Activated T-cell treated with anti-CD3 and anti-CD28 coated beads for 24 hours (primary cell): ENCODE measurements around the gene CLK2.
"Not testable (repeated sequence)": the region's sequence is repeated elsewhere in the genome, so short reads cannot be mapped to it uniquely, and the experiment has no call there.

ENCODE experiments used
- DNase-seq: peaks from one replicate; pipeline ENCODE4 v3.0.0-alpha.2; 2020; ENCODE audit warnings: low read depth

The CLK2 gene

GRCh38 chr1:155266553-155266952, 6.8 kb downstream of the CLK2 start:
- DNase-seq, result no peak

DNA sequence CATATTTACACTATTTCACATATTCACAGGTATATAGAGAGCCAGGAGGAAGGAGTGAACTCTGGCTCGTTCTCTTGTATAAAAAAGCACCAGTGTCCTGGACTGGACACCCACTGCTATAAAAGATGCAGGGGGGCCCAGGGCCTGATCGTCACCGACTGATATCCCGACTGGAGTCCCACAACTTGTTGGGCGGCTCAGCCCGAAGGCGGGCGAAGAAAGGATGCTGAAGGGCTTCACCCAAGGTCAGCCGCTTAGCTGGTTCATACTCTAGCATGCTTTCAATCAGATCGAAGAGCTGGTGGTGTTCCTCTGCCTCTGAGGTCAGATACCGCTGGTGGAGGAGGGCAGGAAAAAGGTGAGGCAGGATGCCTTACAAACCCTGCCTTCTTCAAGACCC, 10.2 kb downstream of the CLK2 start:
- DNase-seq, result no peak

DNA sequence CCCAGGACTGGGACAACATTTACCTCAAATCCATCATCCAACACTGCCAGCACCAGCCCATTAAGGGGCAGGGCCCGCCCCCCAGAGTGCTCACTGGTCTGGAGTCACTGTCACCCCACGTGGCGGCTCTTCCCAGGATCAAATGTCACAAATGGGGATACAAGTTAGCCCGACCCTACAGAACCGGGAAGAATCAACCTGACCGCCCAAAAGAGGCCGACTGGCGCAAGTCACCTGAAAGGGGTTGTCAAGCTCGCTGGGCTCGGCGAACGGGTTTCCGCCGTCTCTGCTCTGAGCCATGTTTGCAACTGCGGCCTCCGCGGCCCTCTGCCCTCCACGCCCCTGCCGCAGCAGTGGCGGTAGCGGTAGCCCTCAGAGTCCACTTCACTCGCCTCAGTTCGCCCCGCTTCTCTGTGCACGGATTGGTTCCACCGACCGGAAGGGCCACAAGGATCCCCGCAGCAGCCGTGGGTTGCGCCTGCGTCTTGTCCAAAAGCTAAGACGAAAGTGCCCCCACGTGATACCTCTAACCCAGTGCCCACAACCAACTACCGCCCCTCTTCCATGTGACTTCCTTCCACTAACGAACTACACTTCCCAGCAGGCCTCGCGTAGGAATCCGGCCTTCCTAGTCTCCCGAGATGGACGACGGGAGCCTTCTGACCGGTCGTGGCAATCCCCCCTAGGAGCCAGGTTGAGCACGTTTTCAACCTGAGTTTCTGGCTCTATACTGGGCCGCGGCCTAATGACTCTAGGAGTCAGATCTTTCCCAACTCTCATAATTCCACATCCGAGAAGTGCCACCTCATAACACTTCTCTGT, 11.2 kb downstream of the CLK2 start, which contains the start of gene SCAMP3:
SCAMP3 (minus strand) TSS at position 509 of the 822 bp plus-strand sequence; CDS start at position 300, 209 bp downstream.
- DNase-seq, result peak; percentile 88

DNA sequence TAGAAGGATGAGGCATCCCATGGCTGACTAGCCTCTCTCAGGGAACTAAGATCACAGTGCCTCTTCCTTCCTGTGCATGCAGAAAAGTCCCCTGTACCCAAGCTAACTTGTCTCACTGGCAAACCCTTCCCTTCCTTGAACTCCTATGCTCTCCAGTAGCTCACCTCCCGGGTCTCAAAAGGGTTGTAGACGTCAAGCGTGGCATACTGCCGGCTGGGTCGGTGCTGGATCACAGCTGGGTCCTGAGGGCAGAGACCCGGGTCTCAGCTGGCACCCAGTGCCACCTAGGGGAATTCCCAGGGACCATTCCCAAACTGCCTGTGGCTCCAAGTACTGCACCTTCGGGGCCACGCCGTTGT, 11.8 kb downstream of the CLK2 start:
- no peak for DNase-seq

GRCh38 chr1:155260276-155260675, 13.0 kb downstream of the CLK2 start:
- DNase-seq, result no peak

GRCh38 chr1:155256058-155256852, 17.0 kb downstream of the CLK2 start:
- DNase-seq, result no peak

DNA sequence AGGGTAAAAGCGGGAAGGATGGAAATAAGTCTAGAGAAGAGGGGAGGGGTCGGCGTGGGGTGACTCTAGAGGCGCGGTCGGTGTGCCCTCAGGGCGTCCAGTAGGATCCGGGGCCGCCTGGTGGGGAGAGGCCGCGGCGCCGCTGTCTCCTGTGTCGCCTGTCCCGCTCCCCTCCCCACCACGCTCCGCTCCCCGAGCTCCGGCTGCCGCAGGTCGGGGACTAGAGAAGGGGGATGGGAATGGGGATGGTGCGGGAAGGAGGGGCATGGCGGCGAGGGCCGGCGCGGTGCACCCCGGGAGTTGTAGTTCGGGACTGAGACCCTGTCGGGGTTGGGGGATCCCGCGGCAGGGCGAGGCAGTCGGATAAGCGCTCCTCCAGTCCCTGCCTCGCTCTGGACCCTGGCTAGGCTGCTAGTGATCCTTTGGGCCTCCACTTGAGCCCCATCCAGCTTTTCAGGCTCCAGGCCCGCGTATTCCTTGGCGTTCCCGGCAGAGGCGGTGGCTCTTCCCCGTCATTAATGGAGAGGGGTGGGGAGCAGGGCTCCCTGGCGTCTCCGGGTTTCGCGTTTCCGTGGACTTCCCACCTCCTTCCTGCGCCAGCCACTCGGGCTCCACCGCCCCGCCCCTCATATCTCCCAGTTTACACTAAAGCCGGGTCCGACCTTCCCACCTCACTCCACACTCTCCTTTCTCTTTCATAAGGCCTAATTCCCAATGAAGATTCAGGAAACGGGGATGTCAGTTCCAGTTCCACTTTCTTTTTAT, 17.9 kb downstream of the CLK2 start, which contains the start of gene ENTREP3:
ENTREP3 (minus strand) TSS at position 241 of the 765 bp plus-strand sequence. CDS start 606 bp downstream, outside the sequence.
- DNase-seq, result peak; percentile 74

DNA sequence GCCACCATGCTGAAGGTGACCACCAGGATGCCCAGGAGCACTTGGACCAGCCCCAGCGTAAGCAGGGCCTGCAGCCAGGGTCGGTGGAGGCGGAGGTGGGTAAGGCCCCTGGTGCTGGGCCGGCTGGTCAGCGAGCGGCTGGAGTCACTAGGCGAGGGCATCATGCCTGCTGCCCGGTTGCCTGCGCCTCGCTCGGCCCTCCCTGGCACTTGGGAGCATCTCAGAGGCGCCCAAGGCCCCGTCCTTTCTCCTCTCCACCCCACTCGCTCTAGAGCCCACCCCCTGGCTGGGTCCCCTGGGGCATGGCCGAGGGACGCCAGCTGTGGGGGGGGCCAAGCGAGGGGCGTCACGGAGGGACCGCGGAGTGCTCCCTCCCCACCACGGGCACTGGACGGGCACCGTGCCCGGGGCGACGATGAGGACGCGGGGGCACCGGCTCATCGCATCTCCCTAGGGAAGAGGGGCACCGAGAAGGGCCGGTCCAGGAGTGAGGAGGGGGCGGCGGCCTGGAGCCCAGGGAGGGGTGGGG, 18.5 kb downstream of the CLK2 start:
- DNase-seq, result no peak

DNA sequence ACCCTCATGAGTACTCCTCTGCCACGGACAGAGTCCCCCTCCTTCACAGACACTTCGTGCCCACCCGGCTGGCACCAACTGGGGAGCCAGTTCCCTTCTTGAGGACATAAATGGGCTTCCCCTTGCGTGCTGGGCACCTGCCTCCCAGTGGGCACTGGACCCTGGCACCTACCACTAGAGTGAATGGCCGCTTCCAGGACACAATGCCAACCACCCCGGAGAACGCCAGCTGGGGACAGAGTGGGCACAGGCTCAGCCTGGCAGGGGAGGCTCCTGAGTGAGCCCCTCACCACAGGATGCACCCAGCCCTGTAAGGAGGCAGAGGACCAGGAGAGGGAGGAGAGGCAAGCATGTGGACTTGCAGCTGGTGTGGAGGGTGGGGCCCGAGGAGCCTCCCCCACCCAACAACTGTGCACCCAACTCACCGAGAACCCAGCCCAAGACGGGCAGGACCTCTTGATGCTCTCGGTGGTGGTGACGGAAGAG, 19.0 kb downstream of the CLK2 start:
- DNase-seq, result no peak

DNA sequence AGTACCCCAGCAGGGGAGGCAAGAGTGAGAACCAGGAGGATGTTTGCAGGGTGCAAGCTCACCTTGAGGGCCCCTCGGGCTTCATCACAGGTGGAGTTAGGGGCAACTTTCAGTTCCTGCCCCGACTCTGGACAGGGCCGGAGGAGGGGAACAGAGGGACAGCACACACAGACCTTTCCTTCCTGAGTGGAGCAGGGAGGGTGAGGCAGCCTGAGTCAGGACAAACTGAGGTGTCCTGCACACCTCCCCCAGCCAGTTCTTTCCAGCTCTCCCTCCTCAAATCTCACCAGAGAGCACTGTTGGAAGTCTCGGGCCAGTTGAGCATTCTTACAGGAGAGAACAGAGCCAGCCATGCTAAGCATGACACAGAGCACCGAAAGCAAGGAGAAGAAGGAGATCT, 19.5 kb downstream of the CLK2 start:
- DNase-seq, result no peak

- no peak for DNase-seq
Measured at GRCh38 chr1:155253208-155253607, 20.1 kb downstream of the CLK2 start.

GRCh38 chr1:155251566-155251965, 21.7 kb downstream of the CLK2 start:
- DNase-seq, result no peak

DNA sequence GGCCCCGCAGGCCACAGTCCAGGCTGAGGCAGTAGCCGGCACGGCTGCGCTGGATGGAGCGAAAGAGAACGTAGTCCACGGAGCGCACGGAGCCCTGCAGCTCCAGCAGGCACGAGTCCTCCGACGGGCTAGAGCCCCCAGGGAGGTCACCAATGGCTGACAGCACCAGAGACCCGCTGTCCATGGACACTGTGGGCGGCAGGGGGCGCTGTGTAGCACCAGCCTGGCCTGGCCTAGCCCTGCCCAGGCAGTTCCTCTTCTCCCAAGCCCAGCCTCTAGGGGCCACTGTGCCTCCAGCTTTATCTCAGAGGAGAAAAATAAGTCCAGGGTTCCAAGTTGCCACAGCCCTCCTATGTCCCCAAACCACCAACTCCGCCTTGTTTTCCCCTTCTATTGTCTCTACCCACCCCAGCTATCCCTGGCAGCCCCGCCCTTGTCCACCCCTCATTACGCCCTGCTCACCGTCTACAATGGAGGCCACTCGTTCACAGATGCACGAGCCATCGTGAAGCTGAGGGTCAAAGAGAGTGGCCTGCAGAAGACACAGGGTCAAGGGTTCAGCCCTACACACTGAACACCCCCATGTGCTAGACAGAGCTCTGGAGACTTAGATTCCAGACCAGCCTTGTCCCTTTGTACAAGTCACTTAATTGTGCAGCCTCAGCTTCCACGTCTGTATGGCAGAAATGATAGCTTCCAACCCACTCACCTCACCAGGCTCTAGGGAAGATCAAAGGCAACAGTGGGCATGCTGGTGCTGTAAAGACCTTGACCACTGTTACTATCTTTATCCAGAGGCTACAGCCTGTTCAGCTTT, 22.5 kb downstream of the CLK2 start:
- DNase-seq, result peak; percentile 90

GRCh38 chr1:155250246-155250632, 23.1 kb downstream of the CLK2 start:
- no peak for DNase-seq

DNA sequence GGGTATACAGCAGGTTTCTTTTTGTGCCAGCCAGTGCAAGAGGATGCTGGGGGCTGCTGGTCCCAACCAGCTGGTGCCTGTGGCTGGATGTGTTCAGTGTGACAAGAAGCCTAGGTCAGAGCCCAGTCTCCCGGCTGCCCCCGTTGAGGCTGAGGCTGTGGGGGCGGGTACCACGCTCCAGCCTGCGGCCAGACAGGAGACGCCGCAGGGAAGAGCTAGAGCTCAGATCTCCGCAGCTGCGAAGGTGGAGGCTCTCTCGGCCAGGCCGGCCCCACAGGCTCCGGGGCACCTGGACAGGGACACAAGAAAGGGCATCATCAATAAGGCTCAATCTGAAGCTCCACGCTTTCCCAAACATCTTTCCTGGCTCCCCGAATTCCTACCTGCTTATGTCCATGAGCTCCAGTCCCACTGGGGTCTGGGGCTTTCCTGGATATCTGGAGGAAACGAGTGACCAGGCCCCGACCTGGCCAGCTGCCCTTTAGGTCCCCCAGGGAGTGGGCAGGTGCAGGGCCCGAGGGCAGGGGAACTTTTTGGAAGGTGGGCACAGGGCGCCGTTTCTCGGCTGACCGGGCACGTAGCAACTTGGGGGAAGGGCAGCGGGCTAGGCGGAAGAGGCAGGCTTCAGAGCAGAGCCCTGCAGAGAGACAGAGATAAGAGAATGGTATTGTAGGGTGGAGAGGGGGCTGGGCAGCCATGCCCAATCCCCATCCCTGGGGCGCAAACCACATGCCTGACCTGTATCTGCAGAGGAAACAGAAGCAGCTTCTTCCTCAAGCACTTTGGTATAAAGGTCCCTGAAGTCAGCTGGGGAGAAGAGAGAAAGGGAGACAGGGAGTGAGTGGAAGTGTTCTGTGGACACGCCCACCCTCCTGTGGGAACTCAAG, 25.4 kb downstream of the CLK2 start:
- DNase-seq, result no peak

DNA sequence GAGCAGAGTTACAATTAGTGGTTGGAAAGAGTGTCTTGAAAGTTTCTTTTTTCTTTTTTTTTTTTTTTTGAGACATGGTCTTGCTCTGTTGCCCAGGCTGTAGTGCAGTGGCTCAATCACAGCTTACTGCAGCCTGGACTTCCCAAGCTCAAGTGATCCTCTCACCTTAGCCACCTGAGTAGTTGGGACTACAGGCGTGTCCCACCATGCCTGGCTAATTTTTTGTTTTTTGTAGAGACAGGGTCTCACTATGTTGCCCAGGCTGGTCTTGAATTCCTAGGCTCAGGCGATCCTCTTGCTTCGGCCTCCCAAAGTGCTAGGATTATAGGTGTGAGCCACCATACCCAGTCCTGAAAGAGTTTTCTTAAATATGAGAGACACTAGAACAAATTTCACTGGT, 26.5 kb downstream of the CLK2 start:
- not testable (repeated sequence) for DNase-seq

DNA sequence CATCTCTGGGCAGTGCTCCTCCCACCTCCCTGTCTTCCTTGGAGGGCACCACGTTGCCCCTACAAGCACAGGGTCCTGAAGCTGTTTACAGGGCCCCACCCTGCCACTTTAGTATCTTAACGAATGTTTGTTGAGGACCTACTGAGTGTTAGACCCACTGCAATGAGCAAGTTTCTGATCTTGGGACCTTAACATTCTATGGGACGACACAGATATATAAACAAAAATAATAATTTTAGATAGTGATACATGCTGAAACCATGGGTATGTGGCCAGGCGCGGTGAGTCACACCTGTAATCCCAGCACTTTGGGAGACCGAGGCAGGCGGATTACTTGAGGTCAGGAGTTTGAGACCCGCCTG, 28.2 kb downstream of the CLK2 start:
- no peak for DNase-seq

DNA sequence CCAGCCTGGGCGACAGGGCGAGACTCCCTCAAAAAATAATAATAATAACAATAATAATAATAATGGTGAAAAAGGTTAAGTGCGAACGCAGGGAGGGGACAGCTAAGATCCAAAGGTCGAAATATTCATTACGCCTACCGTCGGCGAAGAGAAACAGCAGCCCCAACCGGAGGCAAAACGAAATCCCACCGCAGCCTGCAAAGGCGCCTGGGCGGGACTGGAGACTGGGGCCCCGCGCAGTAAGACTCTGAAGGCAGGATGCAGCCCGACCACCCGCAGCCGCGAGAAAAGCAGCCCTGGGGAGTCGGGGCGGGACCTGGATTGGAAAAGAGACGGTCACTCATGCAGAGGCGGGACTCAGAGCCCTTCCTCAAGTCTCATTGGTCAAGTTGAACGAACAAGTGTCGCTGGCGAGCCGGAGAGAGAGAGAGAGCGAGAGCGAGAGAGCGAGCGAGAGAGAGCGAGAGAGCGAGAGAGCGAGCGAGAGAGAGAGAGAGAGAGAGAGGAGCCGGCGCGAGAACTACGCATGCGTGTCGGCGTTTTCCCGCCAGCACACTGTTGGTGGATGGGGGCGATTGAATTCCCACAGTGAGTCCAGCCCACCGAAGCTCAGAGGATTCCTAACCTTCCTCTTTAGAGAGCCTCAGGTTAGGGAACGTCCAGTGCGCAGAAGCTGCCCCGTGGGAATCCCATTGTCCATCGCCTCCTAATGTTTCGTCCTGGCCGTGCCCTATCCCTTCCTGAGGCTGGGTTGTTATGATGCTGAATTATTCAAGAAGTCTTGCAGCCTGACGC, 28.7 kb downstream of the CLK2 start:
- peak; percentile 94 for DNase-seq

DNA sequence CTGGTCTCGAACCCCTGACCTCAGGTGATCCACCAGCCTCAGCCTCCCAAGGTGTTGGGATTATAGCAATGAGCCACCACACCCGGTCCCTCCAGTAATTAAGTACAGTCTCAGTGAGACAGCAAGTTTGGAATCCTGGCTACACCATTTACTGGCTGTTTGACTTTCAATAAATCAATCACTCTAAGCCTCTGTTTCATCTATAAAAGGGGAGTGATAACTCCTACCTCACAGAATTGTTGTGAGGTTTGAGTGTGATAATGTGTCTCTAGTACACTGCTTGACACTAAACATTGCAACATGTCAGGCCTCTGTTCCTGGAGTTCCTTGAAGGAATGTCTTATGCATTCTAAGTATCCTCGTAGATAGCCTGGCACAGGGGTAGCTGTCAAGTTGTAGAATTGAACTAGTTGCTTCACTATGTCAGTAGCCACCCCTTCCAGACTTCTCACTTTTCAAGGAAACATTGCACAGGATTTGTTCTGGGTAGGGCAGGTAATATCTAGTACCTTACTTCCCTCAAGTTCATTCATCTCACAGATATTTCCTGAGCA, 30.4 kb downstream of the CLK2 start:
- no peak for DNase-seq
